Transverse colon (tissue), 4 donors: Measurements from ENCODE around the gene GALNT5. TPM values are rescaled to one million over a fixed set of nuclear protein-coding genes. Genes with fewer than 3 reads are reported as not detected.

Experiments
- DNase-seq: peaks from one replicate; pipeline ENCODE4 v3.0.0-alpha.2; 2019
- H3K27ac ChIP-seq, 4 donors: fragments of 200-600 bp; sonication (generic); 2 replicates each; pipeline ENCODE4 v1.5.1; 2016 to 2018; ENCODE audit warnings: inconsistent platforms in 4 of 4
- H3K27me3 ChIP-seq: fragments of 200-600 bp; sonication (generic); 2 replicates; pipeline ENCODE4 v1.5.1; 2017; ENCODE audit warnings: inconsistent platforms
- H3K36me3 ChIP-seq, 4 donors: fragments of 200-600 bp; sonication (generic); 2 replicates each; pipeline ENCODE4 v1.5.1; 2017 to 2019; ENCODE audit warnings: inconsistent platforms in 4 of 4
- H3K4me1 ChIP-seq, 4 donors: fragments of 200-600 bp; sonication (generic); 2 replicates each; pipeline ENCODE4 v1.5.1; 2017 to 2020; ENCODE audit warnings: inconsistent platforms in 4 of 4
- H3K4me3 ChIP-seq, 4 donors: fragments of 200-600 bp; sonication (generic); 1 replicate in 1 of 4; 2 replicates in 3 of 4; pipeline versions ENCODE4 v1.5.1 to v1.6.1; 2017 to 2019; ENCODE audit warnings: inconsistent platforms in 4 of 4
- H3K9me3 ChIP-seq, 2 donors: fragments of 200-600 bp; sonication (generic); 2 replicates each; pipeline ENCODE4 v1.5.1; 2017 to 2019; ENCODE audit warnings: inconsistent platforms in 2 of 2
- CTCF ChIP-seq, 5 experiments: fragments of 200-600 bp in 3 of 5; fragments of 450-650 bp in 2 of 5; sonication (generic) in 3 of 5; IDR thresholded peaks; 1 replicate in 2 of 5; 2 replicates in 3 of 5; pipeline ENCODE4 v1.5.1; 2016 to 2017; ENCODE audit warnings: antibody characterized with exemption in 5 of 5, inconsistent platforms in 3 of 5, mild to moderate bottlenecking in 2 of 5, moderate library complexity in 1 of 5
- EP300 ChIP-seq: sonication (generic); formaldehyde crosslinking; IDR thresholded peaks from one replicate; pipeline ENCODE4 v1.6.1; 2017; ENCODE audit warnings: antibody characterized with exemption, low read depth
- POLR2A ChIP-seq: fragments of 450-650 bp; IDR thresholded peaks from one replicate; pipeline ENCODE4 v1.6.1; 2016; ENCODE audit warnings: antibody characterized with exemption, mild to moderate bottlenecking, moderate library complexity
- POLR2AphosphoS5 ChIP-seq, 3 donors: sonication (generic); formaldehyde crosslinking; IDR thresholded peaks; one replicate each; pipeline ENCODE4 v1.6.1; 2016; ENCODE audit warnings: antibody characterized with exemption in 3 of 3
- WGBS, 2 donors: methylation state at CpG; one replicate each; pipeline ENCODE4 v1.1.5; 2018; ENCODE audit warnings: low coverage in 1 of 2; 5-methylcytosine and 5-hydroxymethylcytosine counted together
- in situ Hi-C, 4 donors: fragments of 200-750 bp; cut with MboI; loops; one replicate each; pipeline versions ENCODE4 v1.15.0 to v1.15.1; 2017; ENCODE audit warnings: low sequenced_read_pairs in 3 of 4, low pct_ligation_motif_present in 1 of 4, low pct_unique_long_range_greater_than_20kb in 1 of 4
- intact Hi-C: fragments of 100-400 bp; cut with DNase I; formaldehyde crosslinking; loops from one replicate; pipeline ENCODE4 v1.15.1; 2023; ENCODE audit warnings: low total_unique reads
- total RNA-seq, 4 donors: library from RNA; depleted of rRNA; stranded (reverse); fragments of >200 nt; gene quantifications; one replicate each; pipeline ENCODE4 v1.1.0, GENCODE V29; 2016

Gene GALNT5
- total RNA-seq, 4 donors from 2014 or later: 7.5 to 34.0 (median 14.0) TPM

- H3K9me3 ChIP-seq: no peaks in the 10 kb centered on the region
- H3K27ac ChIP-seq: no peak overlapping the region
- 81 to 92% methylated on average over 2 to 4 of the region's 4 CpGs for WGBS, 2 donors
- peaks cover 0 to 2% (median 0%) of the 10 kb centered on the region in 4 donors for H3K4me1 ChIP-seq
- TF ChIP-seq EP300: no peak
- TF ChIP-seq CTCF (IDR thresholded peaks at IDR 0.05): no peak
- TF ChIP-seq POLR2AphosphoS5 (IDR thresholded peaks at IDR 0.05): no peak
- TF ChIP-seq POLR2A: no peak
- no peak for DNase-seq
- intact Hi-C loops: no loop called here
- in situ Hi-C loops: loop anchor here in 2 of 4 donors (25.0 kb wide), 2 partner anchors 440 to 690 kb away; no protein-coding TSS in a partner anchor
- H3K4me3 ChIP-seq: no peak overlapping the region
- no peaks in the 10 kb centered on the region for H3K36me3 ChIP-seq
- no peaks in the 10 kb centered on the region for H3K27me3 ChIP-seq
Observed at GRCh38 chr2:157322432-157322831, 64.9 kb downstream of the GALNT5 start.

- Histone ChIP-seq H3K27ac (no peak overlapping the region), H3K27me3 (no peaks in the 10 kb centered on the region), H3K4me3 (no peak overlapping the region), H3K36me3 (no peaks in the 10 kb centered on the region), H3K4me1 (peaks cover 0 to 20% (median 10%) of the 10 kb centered on the region in 4 donors), H3K9me3 (no peaks in the 10 kb centered on the region)
- WGBS, 2 donors: 91 to 93% methylated on average over 2 of the region's 2 CpGs
- intact Hi-C loops (no loop called here), in situ Hi-C loops (loop anchor here in 2 of 4 donors (25.0 kb wide), 2 partner anchors 438 to 688 kb away; no protein-coding TSS in a partner anchor)
- TF ChIP-seq CTCF (IDR thresholded peaks at IDR 0.05): no peak
- TF ChIP-seq POLR2A: no peak
- TF ChIP-seq EP300: no peak
- no peak for TF ChIP-seq POLR2AphosphoS5 (IDR thresholded peaks at IDR 0.05)
- no peak for DNase-seq
Observed at GRCh38 chr2:157324331-157324843, 66.9 kb downstream of the GALNT5 start.

GRCh38 chr2:157325786-157326185 lies 68.3 kb downstream of the GALNT5 start, which contains the start of gene ERMN:
Gene ERMN, minus strand, starts transcription at chr2:157325824. Its CDS starts 182 bp downstream, at chr2:157325642.
- DNase-seq: no peak
- Histone ChIP-seq H3K27me3 (no peaks in the 10 kb centered on the region), H3K4me3 (no peak within 1 kb of the TSS), H3K36me3 (no peaks in the 10 kb centered on the region), H3K27ac (no peak within 1 kb of the TSS), H3K4me1 (peaks cover 0 to 32% (median 17%) of the 10 kb centered on the region in 4 donors), H3K9me3 (no peaks in the 10 kb centered on the region)
- intact Hi-C loops (no loop called here), in situ Hi-C loops (loop anchor here in 2 of 4 donors (25.0 kb wide), 2 partner anchors 162 to 687 kb away; no protein-coding TSS in a partner anchor)
- TF ChIP-seq CTCF (IDR thresholded peaks at IDR 0.05) (no peak), EP300 (no peak), POLR2AphosphoS5 (IDR thresholded peaks at IDR 0.05) (no peak), POLR2A (no peak)

GRCh38 chr2:157326698-157327097 lies 69.2 kb downstream of the GALNT5 start:
- in situ Hi-C loops (loop anchor here in 2 of 4 donors (25.0 kb wide), 2 partner anchors 161 to 686 kb away; no protein-coding TSS in a partner anchor), intact Hi-C loops (no loop called here)
- no peak for DNase-seq
- Histone ChIP-seq H3K27me3 (no peaks in the 10 kb centered on the region), H3K4me3 (no peak overlapping the region), H3K9me3 (no peaks in the 10 kb centered on the region), H3K36me3 (no peaks in the 10 kb centered on the region), H3K27ac (no peak overlapping the region), H3K4me1 (peaks cover 0 to 35% (median 17%) of the 10 kb centered on the region in 4 donors)
- TF ChIP-seq POLR2AphosphoS5 (IDR thresholded peaks at IDR 0.05) (no peak), EP300 (no peak), POLR2A (no peak), CTCF (IDR thresholded peaks at IDR 0.05) (no peak)
- WGBS, 2 donors: 78 to 90% methylated on average over 3 of the region's 3 CpGs
